GM21360 (cell line): ENCODE measurements around the gene ADGRG1.
"Not testable (repeated sequence)": the region's sequence is repeated elsewhere in the genome, so short reads cannot be mapped to it uniquely, and the experiment has no call there.

Source experiments
- ATAC-seq: cut with Tn5 transposase; IDR thresholded peaks from one replicate; pipeline ENCODE4 v1.9.1; 2021; ENCODE audit warnings: mild to moderate bottlenecking, moderate library complexity; ENCODE audit not compliant: unreplicated experiment

Gene ADGRG1

DNA sequence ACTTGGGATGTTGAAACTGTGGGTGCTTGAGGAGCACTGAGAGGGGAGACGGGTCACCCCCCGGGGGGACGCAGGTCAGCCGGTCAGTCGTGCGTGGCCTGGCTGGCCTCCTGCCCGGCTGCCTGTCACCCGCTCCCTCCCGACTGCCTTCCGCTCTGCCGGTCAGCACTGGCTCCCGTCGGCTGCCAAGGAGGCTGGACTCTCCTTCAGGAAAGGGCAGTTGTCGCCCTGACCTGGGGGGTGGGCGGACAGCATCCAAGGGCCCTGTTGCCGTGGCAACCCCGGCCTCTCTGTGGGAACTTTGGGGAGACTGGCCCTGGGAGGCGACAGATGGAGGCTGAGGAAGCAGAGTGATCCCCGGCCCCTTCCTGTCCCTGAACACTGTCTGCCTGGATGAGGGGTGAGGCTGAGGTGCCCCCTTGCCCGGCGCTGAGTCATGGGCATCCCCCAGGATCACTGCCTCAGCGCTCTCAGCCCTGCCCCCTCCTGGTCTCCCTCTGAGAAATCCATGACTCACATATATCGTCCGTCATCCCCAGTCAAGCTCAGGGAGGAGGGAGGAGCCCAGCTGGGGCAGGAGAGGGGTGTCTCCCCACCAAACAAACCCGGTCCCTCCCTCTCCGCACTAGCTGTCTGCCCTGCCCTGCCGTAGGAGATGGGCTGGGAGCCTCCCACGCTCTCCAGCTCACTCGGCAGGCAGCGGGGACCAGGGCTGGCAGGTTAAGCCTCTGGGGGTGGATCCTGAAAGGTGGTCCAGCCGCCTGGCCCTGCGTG lies at the start of gene ADGRG1:
Gene ADGRG1, plus strand, starts transcription at position 623 of the 774 bp plus-strand sequence. CDS start 21,658 bp downstream, outside the sequence.
- no peak for ATAC-seq

DNA sequence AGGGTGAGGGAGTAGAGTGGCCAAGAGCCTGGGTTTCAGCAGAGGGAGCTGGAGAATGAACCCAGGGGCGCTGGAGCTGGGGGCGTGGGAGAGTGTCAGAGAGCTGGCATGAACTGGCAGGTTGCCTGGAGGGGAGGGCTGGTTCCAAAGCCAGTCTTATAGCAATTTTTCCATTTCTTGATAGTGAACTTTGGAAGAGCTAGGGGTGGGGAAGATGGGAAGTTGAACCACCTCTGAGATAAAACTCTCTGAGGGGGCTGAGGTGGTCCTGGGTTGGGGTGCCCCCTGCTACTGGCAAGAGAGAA lies 49.1 kb upstream of the ADGRG1 start:
- no peak for ATAC-seq

DNA sequence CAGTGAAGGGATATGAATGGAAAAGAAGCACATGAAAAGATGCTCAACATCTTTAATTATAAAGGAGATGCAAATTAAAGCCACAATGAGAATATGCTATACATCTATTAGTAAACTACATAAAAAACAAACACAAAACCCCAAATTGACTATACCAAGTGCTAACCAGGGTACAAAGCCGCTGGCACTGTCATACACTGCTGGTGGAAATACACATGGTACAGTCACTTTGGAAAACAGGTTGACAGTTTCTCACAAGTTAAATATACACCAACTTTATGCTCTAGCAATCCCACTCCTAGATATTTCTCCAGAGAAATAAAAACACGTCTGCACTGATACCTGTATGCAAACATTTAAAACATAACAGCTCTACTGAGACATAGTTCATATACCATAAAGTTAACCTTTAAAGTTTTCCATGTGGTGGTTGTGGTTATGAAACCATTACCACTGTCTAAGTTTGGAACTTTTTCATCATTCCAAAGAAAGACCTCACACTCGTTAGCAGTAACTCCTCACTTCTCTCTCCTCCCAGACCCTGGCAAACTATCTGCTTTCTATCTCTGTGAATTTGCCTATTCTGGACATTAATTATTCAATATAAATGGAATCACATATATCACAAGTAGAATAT lies 43.3 kb upstream of the ADGRG1 start:
- ATAC-seq: no peak

DNA sequence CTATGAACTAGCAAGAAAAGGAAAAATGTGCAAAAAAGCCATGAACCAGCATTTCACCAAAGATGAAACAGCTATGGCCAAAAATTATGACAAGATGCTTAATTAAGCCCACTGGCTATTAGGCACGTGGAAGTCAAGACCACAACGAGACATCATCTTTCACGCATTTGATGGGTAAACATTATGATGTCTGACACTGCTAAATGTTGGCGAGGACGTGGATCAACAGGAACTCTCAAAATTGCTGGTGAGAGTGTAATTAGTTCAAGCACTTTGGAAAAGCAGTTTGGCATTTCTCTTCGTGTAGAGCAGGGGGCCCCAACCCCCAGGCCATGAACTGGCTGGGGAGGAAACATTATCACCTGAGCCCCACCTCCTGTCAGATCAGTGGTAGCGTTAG lies 39.6 kb upstream of the ADGRG1 start:
- ATAC-seq: no peak

DNA sequence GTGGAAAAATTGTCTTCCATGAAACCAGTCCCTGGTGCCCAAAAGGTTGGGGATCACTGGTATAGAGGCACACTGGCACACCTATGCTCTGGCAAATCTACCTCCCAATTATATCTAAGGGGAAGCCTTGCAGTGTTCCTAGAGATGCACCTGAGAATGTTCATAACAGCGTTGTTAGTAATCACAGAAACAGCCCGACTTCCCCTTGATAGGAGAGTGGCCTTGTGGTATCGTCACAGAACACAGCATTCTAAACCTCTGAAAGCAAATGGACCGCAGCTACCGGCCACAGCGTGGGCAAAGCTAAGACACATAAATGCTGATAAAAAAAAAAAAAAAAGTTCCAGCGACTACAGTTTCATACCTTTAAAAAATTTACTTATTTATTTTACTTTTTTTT lies 39.1 kb upstream of the ADGRG1 start:
- no peak for ATAC-seq

DNA sequence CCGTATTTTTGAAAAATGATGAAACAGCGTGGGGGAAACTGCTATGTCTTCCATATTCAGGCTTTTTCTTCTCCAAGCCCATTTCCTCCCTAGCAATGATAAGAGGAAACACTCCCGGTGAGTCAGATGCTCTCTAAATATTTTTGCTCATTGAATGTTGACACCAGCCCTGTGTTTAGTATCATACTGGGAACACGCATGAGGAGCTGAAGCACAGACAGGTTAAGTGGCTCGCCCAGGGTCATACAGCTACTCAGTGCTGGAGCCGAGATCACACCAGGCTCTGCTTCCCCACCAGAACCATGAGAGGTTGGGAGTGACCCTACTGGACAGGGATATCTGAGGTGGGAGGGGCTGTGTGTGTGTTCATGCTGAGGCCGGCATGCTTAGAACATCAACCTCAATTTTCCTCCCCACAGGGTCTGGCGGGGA lies 37.8 kb upstream of the ADGRG1 start:
- ATAC-seq: no peak

DNA sequence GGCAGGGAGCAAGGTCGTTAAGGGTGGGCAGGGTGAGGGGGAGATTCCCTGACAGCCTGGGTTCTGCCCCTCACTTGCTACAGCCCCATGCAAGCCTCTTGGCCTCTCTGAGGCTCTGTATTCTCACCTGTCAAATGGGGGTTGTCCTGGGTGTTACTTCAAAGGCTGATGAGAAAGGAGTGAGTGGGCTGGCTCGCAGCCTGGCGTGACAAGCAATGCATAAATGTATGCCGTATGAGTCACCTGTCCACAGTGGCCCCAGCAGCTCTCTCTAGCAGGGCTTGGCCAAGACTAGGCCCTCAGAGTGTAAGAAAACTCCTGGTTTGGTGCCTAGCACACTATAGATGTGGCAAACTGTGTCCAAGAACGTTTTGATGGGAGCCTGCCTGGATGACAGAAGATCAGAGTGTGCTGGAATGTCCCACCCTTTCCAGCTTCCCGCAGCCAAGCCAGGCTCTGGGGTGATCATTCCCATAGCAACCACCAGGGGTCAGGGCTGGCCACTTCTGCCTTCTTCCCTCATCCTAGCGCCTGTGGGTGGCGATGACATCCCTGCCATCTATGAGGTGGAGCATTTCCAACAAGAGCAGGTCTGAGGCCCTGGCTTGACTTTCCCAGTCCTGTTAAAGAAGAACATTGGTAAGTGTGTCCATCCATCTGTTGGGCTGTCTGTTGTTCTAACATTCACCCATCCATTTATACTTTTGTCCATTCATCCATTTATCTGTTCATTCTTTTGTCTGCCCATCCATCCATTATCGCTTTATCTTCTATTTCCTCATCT lies 37.2 kb upstream of the ADGRG1 start:
- peak; percentile 66 for ATAC-seq

DNA sequence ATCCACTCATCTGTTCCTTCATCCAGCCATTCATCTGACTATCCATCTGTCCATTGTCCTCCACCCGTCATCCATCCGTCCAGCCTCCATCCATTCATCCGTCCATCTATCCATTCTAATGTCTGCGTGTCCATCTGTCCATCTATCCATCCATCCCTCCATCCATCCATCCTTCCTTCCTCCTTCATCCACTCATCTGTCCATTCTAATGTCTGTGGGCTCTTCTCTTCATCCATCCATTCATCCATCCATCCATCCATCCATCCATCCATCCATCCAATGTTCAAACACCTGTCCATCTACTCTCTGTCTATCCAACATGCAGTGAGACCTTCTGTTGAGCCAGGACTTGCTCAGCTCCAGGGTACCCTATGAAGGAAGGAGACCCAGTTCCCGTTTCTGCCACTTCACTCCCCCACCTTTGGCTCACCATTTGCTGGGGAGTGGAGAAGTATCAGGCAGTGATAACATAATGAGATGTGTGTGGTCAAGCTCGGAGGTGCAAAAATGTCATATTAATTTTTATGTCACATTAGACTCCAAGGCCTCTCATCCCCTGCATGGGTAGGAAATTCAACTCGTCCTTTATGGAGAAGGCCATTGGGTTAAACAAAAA lies 36.5 kb upstream of the ADGRG1 start:
- no peak for ATAC-seq

DNA sequence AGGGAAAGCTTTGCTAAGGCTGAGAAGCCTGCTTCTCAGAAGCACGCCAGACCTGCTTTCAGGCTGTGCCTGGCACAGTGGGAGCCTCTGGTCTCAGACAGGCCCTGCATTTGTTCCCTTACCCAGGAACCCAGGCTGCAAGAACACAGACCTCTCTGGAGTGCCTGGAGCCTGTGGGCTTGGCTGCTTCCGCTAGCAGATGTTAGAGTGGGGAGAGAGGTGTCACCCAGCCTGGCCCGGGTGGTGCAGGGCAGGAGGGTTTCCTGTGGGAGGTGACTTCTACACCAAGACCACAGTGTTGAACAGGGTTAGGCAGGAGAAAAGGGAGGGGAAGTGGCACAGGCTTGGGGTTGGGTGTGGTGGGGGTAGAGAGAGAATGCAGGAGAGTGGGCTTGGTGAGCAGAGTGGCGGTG lies 35.8 kb upstream of the ADGRG1 start:
- no peak for ATAC-seq

DNA sequence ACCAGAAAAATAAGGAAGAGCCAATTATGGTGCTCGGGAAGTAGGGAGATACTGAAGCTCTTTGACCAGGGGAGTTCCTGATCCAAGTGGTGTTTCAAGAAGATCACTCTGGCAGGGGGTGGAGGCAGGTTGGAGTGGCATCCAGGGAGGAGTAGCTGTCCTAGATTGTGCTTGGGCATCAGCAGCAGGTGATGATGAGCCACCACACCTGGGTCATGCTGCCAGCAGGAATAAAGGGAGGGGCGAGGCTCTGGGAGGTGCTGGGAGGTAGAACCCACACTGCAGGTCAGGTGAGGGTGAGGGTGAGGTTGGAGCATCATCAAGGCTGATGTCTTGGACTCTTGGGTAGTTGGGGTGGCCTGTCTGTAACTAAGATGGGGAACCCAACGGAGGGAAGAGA lies 35.4 kb upstream of the ADGRG1 start:
- no peak for ATAC-seq

DNA sequence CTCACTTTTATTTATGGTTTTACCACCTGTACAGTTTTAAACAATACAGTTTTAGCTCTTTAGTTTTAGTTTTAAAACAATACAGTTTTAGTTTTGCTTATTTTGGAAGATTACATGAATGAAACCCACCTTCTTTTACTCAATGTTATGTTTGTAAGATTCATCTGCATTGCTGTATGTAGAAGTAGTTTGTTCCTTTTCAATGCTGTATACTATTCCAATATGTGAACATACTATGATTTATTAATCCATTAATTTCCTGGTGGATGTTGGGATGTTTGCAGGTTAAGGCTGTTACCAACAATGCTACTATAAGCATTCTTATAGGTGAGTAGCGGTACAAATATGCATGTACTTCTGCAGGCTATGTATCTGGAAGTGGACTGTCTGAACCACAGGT lies 34.4 kb upstream of the ADGRG1 start:
- no peak for ATAC-seq

DNA sequence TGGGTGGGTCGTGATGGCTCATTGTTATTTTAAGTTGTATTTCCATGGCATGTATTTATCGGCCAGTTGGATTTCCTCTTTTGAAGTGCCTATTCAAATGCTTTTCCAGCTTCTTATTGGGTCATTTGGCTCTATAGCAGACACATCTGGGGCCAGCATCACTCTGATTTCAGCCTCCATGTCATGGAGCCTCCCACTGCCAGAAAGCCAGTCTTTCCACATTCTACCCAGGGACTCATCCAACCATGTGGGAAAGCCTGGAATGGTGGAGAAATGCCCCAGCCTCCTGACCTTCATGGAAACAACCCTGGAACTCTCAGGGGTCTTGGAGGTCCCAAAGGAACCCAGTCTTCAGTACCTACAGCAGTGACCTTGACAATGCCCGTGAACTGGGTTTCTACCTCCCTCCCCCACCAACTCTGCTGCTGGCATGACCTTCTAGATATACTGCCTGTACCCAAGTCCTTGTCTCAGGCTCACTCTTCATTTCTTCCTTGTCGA lies 33.8 kb upstream of the ADGRG1 start:
- no peak for ATAC-seq

DNA sequence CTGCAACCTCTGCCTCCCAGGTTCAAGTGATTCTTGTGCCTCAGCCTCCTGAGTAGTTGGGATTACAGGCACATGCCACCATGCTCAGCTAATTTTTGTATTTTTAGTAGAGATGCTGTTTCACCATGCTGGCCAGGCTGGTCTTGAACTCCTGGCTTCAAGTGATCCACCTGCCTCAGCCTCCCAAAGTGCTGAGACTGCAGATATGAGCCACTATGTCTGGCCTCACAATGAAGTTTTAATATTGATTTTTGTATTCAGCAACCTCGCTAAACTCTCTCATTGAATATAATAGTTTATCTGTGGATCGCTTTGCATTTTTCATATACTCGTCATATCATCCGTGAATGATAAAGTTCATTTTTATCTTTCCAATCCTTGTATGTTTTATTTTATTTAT lies 32.2 kb upstream of the ADGRG1 start:
- ATAC-seq: not testable (repeated sequence)

DNA sequence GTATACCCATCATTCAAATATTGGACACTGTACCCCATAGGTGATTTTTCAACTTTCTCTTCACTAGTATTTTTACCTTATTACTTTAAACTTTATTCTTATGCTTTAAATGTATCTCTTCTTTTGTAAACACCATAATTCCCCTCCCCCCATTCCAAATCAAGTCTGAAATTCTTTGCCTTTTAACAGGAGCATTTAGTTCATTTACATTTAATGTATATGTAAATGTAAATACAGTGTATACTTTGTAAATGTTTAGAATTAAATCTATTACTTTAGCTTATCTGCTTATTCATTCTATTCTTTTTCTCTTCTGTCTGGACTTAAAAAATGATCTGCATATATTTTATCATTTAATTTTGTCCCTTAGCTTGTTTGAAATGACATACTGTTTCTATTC lies 30.0 kb upstream of the ADGRG1 start:
- ATAC-seq: no peak

DNA sequence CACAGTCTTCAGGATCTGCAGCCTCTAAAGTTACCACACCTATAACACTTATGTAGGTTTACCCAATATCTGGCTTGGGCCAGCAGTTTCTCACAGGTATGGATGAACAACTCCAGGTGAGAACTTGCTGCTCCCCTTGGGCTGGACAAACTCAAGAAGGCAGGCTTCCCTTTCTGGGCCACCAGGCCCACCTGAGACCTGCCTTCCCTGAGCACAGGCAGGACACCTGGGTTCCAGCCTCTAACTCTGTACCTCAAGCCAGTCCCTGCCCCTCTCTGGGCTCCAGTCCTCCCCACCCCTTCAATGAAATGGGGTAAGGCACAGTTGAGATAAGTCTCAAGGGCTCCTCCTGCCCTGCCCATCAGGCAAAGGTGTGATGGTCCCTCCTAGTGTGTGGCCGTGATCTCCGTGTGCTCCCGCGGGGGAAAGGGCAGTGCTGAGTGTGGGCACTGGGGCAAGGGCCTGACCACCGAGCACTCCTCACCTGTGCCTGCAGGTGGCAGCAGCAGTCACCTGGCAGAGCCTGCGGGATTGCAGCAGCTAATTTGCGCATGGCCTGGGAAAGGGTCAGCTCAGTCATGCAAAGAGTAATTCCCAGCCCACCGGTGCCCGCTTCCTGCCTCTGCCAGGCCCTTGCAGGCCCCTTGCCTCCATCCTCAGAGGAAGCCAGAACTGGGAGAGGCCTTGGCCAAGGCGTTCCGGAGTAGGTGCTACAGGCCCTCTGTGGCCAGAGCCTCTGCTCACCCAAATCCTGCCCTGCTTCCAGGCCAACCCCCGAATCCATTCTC lies 28.2 kb upstream of the ADGRG1 start:
- no peak for ATAC-seq

DNA sequence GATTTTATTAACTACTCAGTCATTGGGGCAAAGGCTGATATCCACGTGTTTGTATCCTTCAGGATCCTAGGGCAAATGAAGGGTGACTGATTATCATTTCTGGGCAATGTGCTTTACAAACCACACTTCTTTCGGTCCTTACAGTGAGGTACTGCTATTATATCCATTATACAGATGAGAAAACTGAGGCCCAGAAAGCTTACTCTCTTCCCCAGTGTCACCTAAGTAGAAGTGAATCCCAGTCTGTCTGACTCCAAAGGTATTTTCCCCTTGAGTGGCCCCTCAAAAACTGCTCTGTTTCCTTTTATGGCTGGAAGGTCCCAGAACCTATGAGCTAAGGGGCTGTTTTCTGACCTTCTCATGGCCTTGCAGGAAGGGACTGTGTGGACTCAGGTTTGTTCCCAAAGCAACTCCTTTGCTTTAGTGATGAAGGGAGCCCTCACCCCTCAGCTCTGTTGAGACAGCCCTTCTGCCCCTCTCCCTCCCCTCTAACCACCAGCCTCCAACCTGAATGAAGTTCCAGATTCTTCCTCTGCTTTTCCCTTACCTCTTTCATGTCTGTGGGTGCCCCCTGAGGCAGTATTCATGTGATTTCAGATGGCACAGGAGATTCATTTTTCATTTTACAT lies 27.4 kb upstream of the ADGRG1 start:
- ATAC-seq: no peak

DNA sequence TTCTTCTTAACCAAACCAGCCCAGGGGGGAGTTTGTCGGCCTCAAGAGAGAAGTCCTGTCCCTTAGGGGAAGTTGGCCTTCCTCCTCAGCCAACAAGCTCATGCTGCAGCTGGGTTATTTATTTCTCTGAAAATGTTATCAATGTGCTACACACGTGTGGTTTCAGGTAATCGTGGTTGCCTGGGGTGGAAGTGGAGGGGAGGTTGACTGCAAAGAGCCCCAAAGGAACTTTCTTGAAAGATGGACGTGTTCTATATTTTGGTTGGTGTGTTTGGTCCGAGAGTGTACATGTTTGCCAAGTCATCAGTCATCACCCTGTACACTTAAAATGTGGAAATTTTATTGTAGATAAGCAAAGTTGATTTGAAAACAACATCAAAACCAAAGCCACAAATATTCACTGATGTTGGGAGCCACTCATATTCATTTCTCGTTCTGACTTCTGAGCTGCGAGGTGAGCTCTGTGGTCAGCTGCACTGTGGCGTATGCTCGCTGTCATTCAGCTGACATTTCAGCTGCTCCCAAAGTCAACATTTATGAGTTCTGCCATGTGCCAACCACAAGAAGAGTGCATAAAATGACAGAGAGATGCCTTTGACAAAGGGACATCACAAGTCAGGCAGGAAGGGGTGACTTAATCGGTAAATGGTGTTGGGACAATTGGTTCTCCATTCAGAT lies 26.5 kb upstream of the ADGRG1 start:
- peak; percentile 74 for ATAC-seq

DNA sequence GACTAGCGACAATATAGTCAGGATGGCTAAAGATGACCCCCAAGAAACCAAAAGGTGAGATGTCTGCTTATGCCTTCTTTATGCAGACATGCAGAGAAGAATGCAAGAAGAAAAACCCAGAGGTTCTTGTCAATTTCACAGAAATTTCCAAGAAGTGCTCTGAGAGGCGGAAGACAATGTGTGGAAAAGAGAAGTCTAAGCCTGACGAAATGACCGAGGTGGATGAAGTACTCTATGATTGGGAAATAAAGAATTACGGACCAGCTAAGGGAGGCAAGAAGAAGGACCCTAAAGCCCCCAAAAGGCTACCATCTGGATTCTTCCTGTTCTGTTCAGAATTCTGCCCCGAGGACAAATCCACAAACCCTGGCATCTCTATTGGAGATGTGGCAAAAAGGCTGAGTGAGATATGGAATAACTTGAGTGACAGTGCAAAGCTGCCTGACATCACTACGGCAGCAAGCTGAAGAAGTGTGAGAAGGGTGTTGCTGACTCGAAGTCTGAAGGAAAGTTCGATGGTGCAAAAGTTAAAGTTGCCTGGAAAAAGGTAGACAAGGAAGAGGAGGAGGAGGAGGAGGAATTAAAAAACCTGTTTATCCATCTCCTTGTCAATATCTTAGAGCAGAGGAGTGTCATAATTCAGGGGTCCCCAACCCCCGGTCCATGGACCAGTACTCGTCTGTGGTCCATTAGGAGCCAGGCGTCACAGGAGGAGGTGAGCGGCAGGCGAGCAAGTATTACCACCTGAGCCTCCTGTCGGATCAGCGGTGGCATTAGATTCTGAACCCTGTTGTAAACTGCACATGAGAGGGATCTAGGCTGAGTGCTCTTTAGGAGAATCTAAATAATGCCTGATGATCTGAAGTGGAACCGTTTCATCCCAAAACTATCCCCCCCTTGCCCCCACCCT lies 25.1 kb upstream of the ADGRG1 start:
- no peak for ATAC-seq
